Activated CD8-positive, alpha-beta T cell treated with anti-CD3 and anti-CD28 coated beads, Interleukin-2, amount 10 ng/mL, durations not matched to agents 7 days and 5 days (primary cell): ENCODE measurements around the gene ZNF48. TPM values are rescaled to one million over a fixed set of nuclear protein-coding genes. Genes with fewer than 3 reads are reported as not detected.
"Not testable (repeated sequence)": the region's sequence is repeated elsewhere in the genome, so short reads cannot be mapped to it uniquely, and the experiment has no call there.

Experiments
- ATAC-seq: fragments of 150-1000 bp; cut with Tn5 transposase; one replicate; pipeline ENCODE4 v1.10.0; 2021; ENCODE audit warnings: moderate library complexity
- CTCF ChIA-PET: fragments of 350-600 bp; sonication (Branson Sonifier 250); formaldehyde crosslinking; loops from one replicate; lab custom pipeline; 2021; ENCODE audit warnings: antibody characterized with exemption; lab: Charles Lee
- POLR2A ChIA-PET: fragments of 350-600 bp; sonication (Branson Sonifier 250); formaldehyde crosslinking; loops from one replicate; lab custom pipeline; 2021; ENCODE audit warnings: antibody characterized with exemption; lab: Charles Lee
- DNase-seq: peaks from one replicate; pipeline ENCODE4 v3.0.0-alpha.2; 2020
- H3K27ac Mint-ChIP-seq: one replicate; pipeline ENCODE4 v1.8.0; 2021; ENCODE audit warnings: mild to moderate bottlenecking, mixed read lengths
- H3K27me3 Mint-ChIP-seq: one replicate; pipeline ENCODE4 v1.8.0; 2021; ENCODE audit warnings: low read depth, mixed read lengths
- H3K36me3 Mint-ChIP-seq: one replicate; pipeline ENCODE4 v1.8.0; 2021; ENCODE audit warnings: low read depth, mixed read lengths
- H3K4me1 Mint-ChIP-seq: one replicate; pipeline ENCODE4 v1.8.0; 2021; ENCODE audit warnings: low read depth, mixed read lengths
- H3K4me3 Mint-ChIP-seq: one replicate; pipeline ENCODE4 v1.8.0; 2021; ENCODE audit warnings: mild to moderate bottlenecking, mixed read lengths
- H3K9me3 Mint-ChIP-seq: one replicate; pipeline ENCODE4 v1.8.0; 2022; ENCODE audit warnings: mixed read lengths; ENCODE audit not compliant: insufficient read depth
- total RNA-seq, 2 experiments: library from RNA; stranded (reverse); gene quantifications; one replicate each; pipeline ENCODE4 v1.2.3, GENCODE V29; 2021

Gene ZNF48
- total RNA-seq, 2 experiments from 2014 or later, result 13.5 to 13.8 TPM

- no peaks in the 10 kb centered on the region for H3K9me3 Mint-ChIP-seq
- H3K4me1 Mint-ChIP-seq, result peaks cover 70% of the 10 kb centered on the region
- H3K27me3 Mint-ChIP-seq, result no peaks in the 10 kb centered on the region
- ATAC-seq (no peak), DNase-seq (no peak)
- H3K27ac Mint-ChIP-seq, result peak overlapping the region; percentile 100
- H3K36me3 Mint-ChIP-seq, result peaks cover 49% of the 10 kb centered on the region
- CTCF ChIA-PET, result interaction anchor here (1.3 to 2.8 kb wide), 4 partner anchors 8 to 30 kb away, joined by 4 to 11 read pairs (median 6); partner anchors contain the start of gene ZNF771
- POLR2A ChIA-PET, result interaction anchor here (1.7 kb wide), 1 partner anchor 196 kb away, joined by 6 read pairs; the partner anchor contains the start of gene CORO1A
- peak overlapping the region; percentile 99 for H3K4me3 Mint-ChIP-seq
These were observed 15.9 kb upstream of the ZNF48 start for GRCh38 chr16:30379158-30379783.

- ChIA-PET CTCF (interaction anchor here (1.3 to 2.8 kb wide), 2 partner anchors 9 to 29 kb away, joined by 7 to 11 read pairs; no protein-coding TSS in a partner anchor), POLR2A (interaction anchor here (1.1 to 3.6 kb wide), 2 partner anchors 9 to 15 kb away, joined by 4 to 31 read pairs; partner anchors contain the start of gene ZNF48)
- DNase-seq, result no peak
- ATAC-seq, result no peak
- Mint-ChIP-seq H3K27me3 (no peaks in the 10 kb centered on the region), H3K9me3 (no peaks in the 10 kb centered on the region), H3K4me3 (peak overlapping the region; percentile 99), H3K36me3 (peaks cover 49% of the 10 kb centered on the region), H3K27ac (peak overlapping the region; percentile 93), H3K4me1 (peaks cover 73% of the 10 kb centered on the region)
These were observed 15.0 kb upstream of the ZNF48 start for GRCh38 chr16:30380072-30380802.

- peak overlapping the region; percentile 93 for H3K27ac Mint-ChIP-seq
- H3K36me3 Mint-ChIP-seq, result peaks cover 49% of the 10 kb centered on the region
- ATAC-seq (no peak), DNase-seq (no peak)
- ChIA-PET POLR2A (interaction anchor here (1.1 to 3.6 kb wide), 2 partner anchors 10 to 14 kb away, joined by 4 to 31 read pairs; partner anchors contain the start of gene ZNF48), CTCF (interaction anchor here (1.0 to 2.8 kb wide), 3 partner anchors 10 to 37 kb away, joined by 3 to 11 read pairs (median 7); no protein-coding TSS in a partner anchor)
- peaks cover 69% of the 10 kb centered on the region for H3K4me1 Mint-ChIP-seq
- no peaks in the 10 kb centered on the region for H3K27me3 Mint-ChIP-seq
- no peaks in the 10 kb centered on the region for H3K9me3 Mint-ChIP-seq
- H3K4me3 Mint-ChIP-seq, result peak overlapping the region; percentile 90
These were observed 14.4 kb upstream of the ZNF48 start for GRCh38 chr16:30380803-30381208.

- ChIA-PET CTCF (interaction anchor here (1.0 to 2.8 kb wide), 4 partner anchors 10 to 36 kb away, joined by 3 to 20 read pairs (median 12); partner anchors contain the start of gene ZNF48), POLR2A (interaction anchor here (1.1 to 3.6 kb wide), 4 partner anchors 10 to 26 kb away, joined by 4 to 31 read pairs (median 18); partner anchors contain the start of genes TBC1D10B, ZNF48 and ZNF771)
- ATAC-seq (no peak), DNase-seq (peak; percentile 63)
- Mint-ChIP-seq H3K9me3 (no peaks in the 10 kb centered on the region), H3K36me3 (peaks cover 49% of the 10 kb centered on the region), H3K27me3 (no peaks in the 10 kb centered on the region), H3K27ac (peak overlapping the region; percentile 93), H3K4me1 (peaks cover 68% of the 10 kb centered on the region), H3K4me3 (peak overlapping the region; percentile 90)
These were observed 13.8 kb upstream of the ZNF48 start for GRCh38 chr16:30381291-30382041.

GRCh38 chr16:30382111-30382881 lies 12.9 kb upstream of the ZNF48 start, which contains the start of gene SEPTIN1:
SEPTIN1 (minus strand) TSS chr16:30382561; CDS start chr16:30382542, 19 bp downstream.
- peak within 1 kb of the TSS; percentile 93 for H3K27ac Mint-ChIP-seq
- CTCF ChIA-PET, result interaction anchor here (0.7 to 2.8 kb wide), 15 partner anchors 10 to 290 kb away, joined by 3 to 20 read pairs (median 6); partner anchors contain the start of genes DCTPP1, FBRS, TBC1D10B and TBX6
- POLR2A ChIA-PET, result interaction anchor here (0.5 to 3.6 kb wide), 21 partner anchors 9 to 559 kb away, joined by 3 to 31 read pairs (median 6); partner anchors contain the start of genes CORO1A, FBRS, TBC1D10B and ZNF48
- H3K27me3 Mint-ChIP-seq, result no peaks in the 10 kb centered on the region
- peak within 1 kb of the TSS; percentile 90 for H3K4me3 Mint-ChIP-seq
- peak; percentile 52 for ATAC-seq
- peaks cover 59% of the 10 kb centered on the region for H3K4me1 Mint-ChIP-seq
- H3K36me3 Mint-ChIP-seq, result peaks cover 46% of the 10 kb centered on the region
- peak; percentile 91 for DNase-seq
- H3K9me3 Mint-ChIP-seq, result no peaks in the 10 kb centered on the region

- POLR2A ChIA-PET, result interaction anchor here (0.6 to 3.6 kb wide), 11 partner anchors 9 to 275 kb away, joined by 3 to 31 read pairs (median 6); partner anchors contain the start of genes FBRS, TBC1D10B, ZNF48 and ZNF771
- peaks cover 49% of the 10 kb centered on the region for H3K4me1 Mint-ChIP-seq
- no peaks in the 10 kb centered on the region for H3K9me3 Mint-ChIP-seq
- H3K36me3 Mint-ChIP-seq, result peaks cover 38% of the 10 kb centered on the region
- no peak for DNase-seq
- H3K27ac Mint-ChIP-seq, result peak overlapping the region; percentile 93
- H3K27me3 Mint-ChIP-seq, result no peaks in the 10 kb centered on the region
- peak overlapping the region; percentile 90 for H3K4me3 Mint-ChIP-seq
- no peak for ATAC-seq
- CTCF ChIA-PET, result interaction anchor here (1.2 to 2.8 kb wide), 13 partner anchors 9 to 292 kb away, joined by 3 to 20 read pairs (median 10); partner anchors contain the start of genes DCTPP1, FBRS, TBC1D10B and TBX6
These were observed 11.7 kb upstream of the ZNF48 start for GRCh38 chr16:30383521-30383920.

GRCh38 chr16:30394592-30395154 lies 547 bp upstream of the ZNF48 start:
- CTCF ChIA-PET, result interaction anchor here (1.0 to 8.9 kb wide), 5 partner anchors 12 to 35 kb away, joined by 3 to 79 read pairs (median 5); partner anchors contain the start of genes DCTPP1, SEPTIN1 and ZNF771
- POLR2A ChIA-PET, result interaction anchor here (0.7 to 3.3 kb wide), 3 partner anchors 12 to 17 kb away, joined by 3 to 31 read pairs (median 8); partner anchors contain the start of gene SEPTIN1
- Mint-ChIP-seq H3K4me1 (peaks cover 50% of the 10 kb centered on the region), H3K4me3 (peak overlapping the region; percentile 91), H3K36me3 (peaks cover 27% of the 10 kb centered on the region), H3K27ac (peak overlapping the region; percentile 77), H3K27me3 (no peaks in the 10 kb centered on the region), H3K9me3 (no peaks in the 10 kb centered on the region)
- ATAC-seq (no peak), DNase-seq (no peak)

GRCh38 chr16:30395992-30396585 lies 869 bp downstream of the ZNF48 start:
- Mint-ChIP-seq H3K9me3 (no peaks in the 10 kb centered on the region), H3K4me1 (peaks cover 60% of the 10 kb centered on the region), H3K36me3 (peaks cover 31% of the 10 kb centered on the region), H3K4me3 (peak overlapping the region; percentile 80), H3K27me3 (no peaks in the 10 kb centered on the region), H3K27ac (peak overlapping the region; percentile 70)
- no peak for DNase-seq
- ATAC-seq, result no peak
- ChIA-PET CTCF (interaction anchor here (1.0 to 8.9 kb wide), 5 partner anchors 12 to 34 kb away, joined by 3 to 79 read pairs (median 5); partner anchors contain the start of genes DCTPP1, SEPTIN1 and ZNF771), POLR2A (interaction anchor here (1.1 to 3.3 kb wide), 5 partner anchors 11 to 140 kb away, joined by 3 to 31 read pairs (median 5); partner anchors contain the start of genes SEPTIN1 and ZNF771)

- H3K27ac Mint-ChIP-seq, ATAC-seq, H3K9me3 Mint-ChIP-seq, DNase-seq, H3K27me3 Mint-ChIP-seq: not testable (repeated sequence)
- peaks cover 31% of the 10 kb centered on the region for H3K36me3 Mint-ChIP-seq
- CTCF ChIA-PET, result interaction anchor here (1.8 to 8.9 kb wide), 3 partner anchors 12 to 28 kb away, joined by 5 to 79 read pairs (median 20); partner anchors contain the start of genes SEPTIN1 and ZNF771
- H3K4me3 Mint-ChIP-seq, result peak overlapping the region; percentile 80
- H3K4me1 Mint-ChIP-seq, result peaks cover 62% of the 10 kb centered on the region
- POLR2A ChIA-PET, result interaction anchor here (1.1 to 3.3 kb wide), 3 partner anchors 11 to 139 kb away, joined by 3 to 31 read pairs (median 5); partner anchors contain the start of genes SEPTIN1 and ZNF771
These were observed 1.4 kb downstream of the ZNF48 start for GRCh38 chr16:30396627-30397026.
